MM.1S (cell line): Measurements from ENCODE around the gene ZNF701.

ENCODE experiments used
- DNase-seq: peaks from one replicate; pipeline ENCODE4 v3.0.0-alpha.2; 2015
- H2AFZ ChIP-seq: fragments of 300-600 bp; sonication (generic); 2 replicates; pipeline ENCODE4 v1.6.0; 2016; ENCODE audit warnings: antibody characterized with exemption, low read length
- H3F3A ChIP-seq: fragments of 300-600 bp; sonication (generic); 2 replicates; pipeline ENCODE4 v1.6.1; 2016; ENCODE audit warnings: mild to moderate bottlenecking, antibody characterized with exemption, low read length, moderate library complexity, mixed read lengths; ENCODE audit not compliant: insufficient read depth
- H3K27ac ChIP-seq: fragments of 300-600 bp; sonication (generic); 2 replicates; pipeline ENCODE4 v1.5.1; 2016; ENCODE audit warnings: mild to moderate bottlenecking, low read length
- H3K27me3 ChIP-seq: fragments of 300-600 bp; sonication (generic); replicated peaks from 2 replicates; pipeline ENCODE4 v1.6.0; 2016; ENCODE audit warnings: low read length; ENCODE audit not compliant: insufficient read depth
- H3K36me3 ChIP-seq: fragments of 300-600 bp; sonication (generic); replicated peaks from 2 replicates; pipeline ENCODE4 v1.6.1; 2016; ENCODE audit warnings: mild to moderate bottlenecking, low read length, mixed read lengths; ENCODE audit not compliant: insufficient read depth
- H3K4me1 ChIP-seq: fragments of 300-600 bp; sonication (generic); 2 replicates; pipeline ENCODE4 v1.6.1; 2016; ENCODE audit warnings: low read length, mixed read lengths
- H3K4me2 ChIP-seq: fragments of 300-600 bp; sonication (generic); 2 replicates; pipeline ENCODE4 v1.6.0; 2016; ENCODE audit warnings: low read depth, low read length
- H3K4me3 ChIP-seq: fragments of 300-600 bp; sonication (generic); 2 replicates; pipeline ENCODE4 v1.5.1; 2016; ENCODE audit warnings: low read length, mixed read lengths
- H3K79me2 ChIP-seq: fragments of 300-600 bp; sonication (generic); 2 replicates; pipeline ENCODE4 v1.6.1; 2016; ENCODE audit warnings: mixed run types, low read length, mixed read lengths
- H3K9ac ChIP-seq: fragments of 300-600 bp; sonication (generic); 2 replicates; pipeline ENCODE4 v1.6.1; 2016; ENCODE audit warnings: low read length, mixed read lengths
- H3K9me2 ChIP-seq: fragments of 300-600 bp; sonication (generic); replicated peaks from 2 replicates; pipeline ENCODE4 v1.6.1; 2016; ENCODE audit warnings: mild to moderate bottlenecking, low read length, mixed read lengths; ENCODE audit not compliant: insufficient read depth
- H3K9me3 ChIP-seq: fragments of 300-600 bp; sonication (generic); replicated peaks from 2 replicates; pipeline ENCODE4 v1.6.1; 2016; ENCODE audit warnings: mild to moderate bottlenecking, low read length, mixed read lengths; ENCODE audit not compliant: insufficient read depth
- H4K20me1 ChIP-seq: fragments of 300-600 bp; sonication (generic); 2 replicates; pipeline ENCODE4 v1.6.1; 2016; ENCODE audit warnings: mild to moderate bottlenecking, low read length, moderate library complexity, mixed read lengths; ENCODE audit not compliant: insufficient read depth
- CTCF ChIP-seq: fragments of 300-600 bp; sonication (generic); IDR thresholded peaks from 2 replicates; pipeline ENCODE4 v1.5.1; 2016; ENCODE audit warnings: antibody characterized with exemption, low read length, mixed read lengths
- EZH2 ChIP-seq: fragments of 300-600 bp; sonication (generic); optimal IDR thresholded peaks from 2 replicates; pipeline ENCODE3; 2017; ENCODE audit warnings: low read depth, mild to moderate bottlenecking, antibody characterized with exemption, low read length, mixed read lengths
- EZH2phosphoT487 ChIP-seq: fragments of 300-600 bp; sonication (generic); IDR thresholded peaks from 2 replicates; pipeline ENCODE4 v1.6.1; 2018; ENCODE audit warnings: antibody characterized with exemption, low read length

Gene ZNF701

GRCh38 chr19:52602941-52603340 is 32.9 kb downstream of the ZNF701 start:
- Histone ChIP-seq H3K4me2 (no peak overlapping the region), H2AFZ (no peak overlapping the region), H3K9me2 (no peaks in the 10 kb centered on the region), H3K4me3 (no peak overlapping the region), H3K9ac (no peak overlapping the region), H3K36me3 (no peaks in the 10 kb centered on the region), H3K4me1 (no peaks in the 10 kb centered on the region), H3K27ac (no peak overlapping the region), H3K79me2 (no peaks in the 10 kb centered on the region), H3F3A (no peaks in the 10 kb centered on the region), H3K9me3 (no peaks in the 10 kb centered on the region), H4K20me1 (no peaks in the 10 kb centered on the region), H3K27me3 (no peaks in the 10 kb centered on the region)
- no peak for DNase-seq
- TF ChIP-seq EZH2phosphoT487 (no peak), CTCF (no peak), EZH2 (no peak)

- Histone ChIP-seq H3F3A (no peaks in the 10 kb centered on the region), H3K4me2 (no peak overlapping the region), H3K9me3 (no peaks in the 10 kb centered on the region), H4K20me1 (no peaks in the 10 kb centered on the region), H3K36me3 (no peaks in the 10 kb centered on the region), H3K4me1 (no peaks in the 10 kb centered on the region), H3K79me2 (no peaks in the 10 kb centered on the region), H3K27me3 (no peaks in the 10 kb centered on the region), H2AFZ (no peak overlapping the region), H3K27ac (no peak overlapping the region), H3K9ac (no peak overlapping the region), H3K4me3 (no peak overlapping the region), H3K9me2 (no peaks in the 10 kb centered on the region)
- TF ChIP-seq EZH2 (no peak), CTCF (no peak), EZH2phosphoT487 (no peak)
- DNase-seq, result no peak
These were observed 33.6 kb downstream of the ZNF701 start for GRCh38 chr19:52603558-52604207.

- no peaks in the 10 kb centered on the region for H4K20me1 ChIP-seq
- H3K36me3 ChIP-seq, result no peaks in the 10 kb centered on the region
- H3F3A ChIP-seq, result no peaks in the 10 kb centered on the region
- no peak overlapping the region for H3K27ac ChIP-seq
- no peaks in the 10 kb centered on the region for H3K9me2 ChIP-seq
- no peak overlapping the region for H3K4me2 ChIP-seq
- H3K4me3 ChIP-seq, result no peak overlapping the region
- TF ChIP-seq CTCF, result no peak
- no peak for TF ChIP-seq EZH2phosphoT487
- H3K9ac ChIP-seq, result no peak overlapping the region
- no peak overlapping the region for H2AFZ ChIP-seq
- no peaks in the 10 kb centered on the region for H3K4me1 ChIP-seq
- no peaks in the 10 kb centered on the region for H3K9me3 ChIP-seq
- H3K79me2 ChIP-seq, result no peaks in the 10 kb centered on the region
- no peak for DNase-seq
- no peaks in the 10 kb centered on the region for H3K27me3 ChIP-seq
These were observed 43.3 kb downstream of the ZNF701 start for GRCh38 chr19:52613299-52613906.
